Thyroid gland (tissue), 4 donors: Measurements from ENCODE around the gene INTS2. TPM values are rescaled to one million over a fixed set of nuclear protein-coding genes. Genes with fewer than 3 reads are reported as not detected.

Source experiments
- small RNA-seq: library from RNA; depleted of rRNA; stranded (forward); fragments of <200 nt; gene quantifications from one replicate; pipeline ENCODE3, GENCODE V24; 2016
- total RNA-seq, 4 donors: library from RNA; depleted of rRNA; stranded (reverse); fragments of >200 nt; gene quantifications; one replicate each; pipeline ENCODE4 v1.2.3, GENCODE V29; 2016

The INTS2 gene
- total RNA-seq, 4 donors from 2014 or later, result 10.9 to 16.1 (median 13.5) TPM

Small RNA genes within 50 kb of the gene (small RNA-seq; reads per million reads assigned to genes)
- gene RF00019, result not detected

Other genes starting within 250 kb of the INTS2 start
- gene BRIP1, start 64.5 kb downstream of the INTS2 start, total RNA-seq, result under 1 TPM in 1 of 4 donors, not detected in 3; 0.40 TPM
- 100 to 1,000 TPM in 1 of 4 donors, 10 to 100 TPM in 3; 58.9 to 156 (median 83.3) TPM for gene MED13, start 137.3 kb upstream of the INTS2 start, total RNA-seq